Left lung (tissue), 10 donors: ENCODE measurements around the gene LCORL. TPM values are rescaled to one million over a fixed set of nuclear protein-coding genes. Genes with fewer than 3 reads are reported as not detected.

Experiments
- ATAC-seq: fragments of 200-7000 bp; cut with Tn5 transposase; one replicate; pipeline ENCODE4 v1.9.1; 2020; ENCODE audit warnings: moderate library complexity
- DNase-seq, 4 donors: peaks; one replicate each; pipeline ENCODE4 v3.0.0-alpha.2; 2013 to 2020
- H3K27ac ChIP-seq, 2 donors: fragments of 200-600 bp; sonication (generic) in 1 of 2; one replicate each; pipeline versions ENCODE4 v1.5.0 to v1.8.0; 2020 to 2021
- H3K27me3 ChIP-seq, 2 donors: fragments of 200-600 bp; sonication (generic) in 1 of 2; one replicate each; pipeline versions ENCODE4 v1.5.0 to v1.8.0; 2020 to 2021
- H3K36me3 ChIP-seq, 2 donors: fragments of 200-600 bp; sonication (generic) in 1 of 2; one replicate each; pipeline versions ENCODE4 v1.5.0 to v1.8.0; 2020 to 2021
- H3K4me1 ChIP-seq, 2 donors: fragments of 200-600 bp; one replicate each; pipeline ENCODE4 v1.8.0; 2021
- H3K4me3 ChIP-seq, 2 donors: fragments of 200-600 bp; sonication (generic) in 1 of 2; one replicate each; pipeline versions ENCODE4 v1.5.0 to v1.8.0; 2020 to 2021; ENCODE audit warnings: mild to moderate bottlenecking in 1 of 2
- H3K9me3 ChIP-seq, 2 donors: fragments of 200-600 bp; sonication (generic) in 1 of 2; one replicate each; pipeline versions ENCODE4 v1.5.0 to v1.8.0; 2020 to 2021
- intact Hi-C, 2 donors: fragments of 100-400 bp; cut with DNase I; formaldehyde crosslinking; loops; one replicate each; pipeline versions ENCODE4 v1.11.2 to v1.14.2; 2022
- polyA plus RNA-seq, 6 donors: library from polyadenylated mRNA; unstranded; fragments of 120-200 nt; gene quantifications; one replicate each; pipeline ENCODE4 v1.2.1, GENCODE V29; 2013; ENCODE audit not compliant: insufficient read length in 6 of 6
- total RNA-seq, 2 donors: library from RNA; stranded (reverse); fragmentation: NEBNext Ultra II Directional; extraction: Animal tissue kit (Norgen Biotek cat#: 25700); gene quantifications; one replicate each; pipeline ENCODE4 v1.2.1, GENCODE V29; 2021
- TF ChIP-seq, protein P1 (sequence below), 2 donors: fragments of 200-600 bp; sonication (generic) in 1 of 2; IDR thresholded peaks; one replicate each; pipeline versions ENCODE4 v1.5.0 to v1.8.0; 2021; ENCODE audit warnings: antibody characterized with exemption in 2 of 2
- donor health status: DM: no; HTN: yes; CAD: no.
- donor health status: DM: no; HTN: no; CAD: no.

Gene LCORL
- total and polyA plus RNA-seq, 8 donors = 12.2 to 20.9 (median 17.5) TPM

DNA sequence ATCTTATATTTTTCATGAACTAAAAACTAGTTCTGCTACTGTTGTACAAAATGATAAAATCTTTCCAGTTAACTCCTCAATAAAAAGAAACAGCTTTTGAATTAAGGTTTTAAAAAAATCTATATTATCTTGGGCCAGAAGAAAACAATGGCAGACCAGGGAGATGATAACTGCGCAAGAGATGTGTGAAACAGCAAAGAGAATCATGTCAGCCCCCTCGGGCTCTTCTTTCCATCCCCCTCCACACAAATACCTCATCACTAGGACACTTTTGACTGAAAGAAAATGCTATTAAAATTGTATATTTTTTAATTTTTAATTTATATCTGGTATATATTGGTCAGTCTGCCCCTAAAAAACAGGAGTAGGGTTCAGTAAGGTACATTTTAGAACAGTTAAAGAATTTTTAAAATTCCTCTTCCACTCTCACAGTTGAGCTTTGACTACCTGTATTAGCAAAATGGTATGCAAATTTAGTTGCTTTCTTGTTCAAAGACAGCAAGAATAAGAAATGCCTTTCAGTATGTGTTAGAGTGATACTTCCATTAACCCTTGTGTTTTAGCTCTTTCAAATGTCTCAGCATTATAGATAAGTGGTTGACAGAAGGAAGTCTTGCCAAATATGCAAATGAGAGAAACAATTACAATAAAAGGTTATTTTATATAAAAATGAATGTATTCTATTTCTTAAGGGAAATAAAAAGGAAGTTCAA lies 36.4 kb upstream of the LCORL start:
- Histone ChIP-seq H3K4me1 (peaks cover 0 to 3% of the 10 kb centered on the region in 2 donors), H3K27ac (no peak overlapping the region), H3K4me3 (peak overlapping the region in 1 of 2 donors; percentile 4), H3K9me3 (peaks cover 0 to 1% of the 10 kb centered on the region in 2 donors), H3K36me3 (no peaks in the 10 kb centered on the region), H3K27me3 (no peaks in the 10 kb centered on the region)
- intact Hi-C loops = no loop called here
- DNase-seq (no peak), ATAC-seq (no peak)
- TF ChIP-seq, protein P1, sequence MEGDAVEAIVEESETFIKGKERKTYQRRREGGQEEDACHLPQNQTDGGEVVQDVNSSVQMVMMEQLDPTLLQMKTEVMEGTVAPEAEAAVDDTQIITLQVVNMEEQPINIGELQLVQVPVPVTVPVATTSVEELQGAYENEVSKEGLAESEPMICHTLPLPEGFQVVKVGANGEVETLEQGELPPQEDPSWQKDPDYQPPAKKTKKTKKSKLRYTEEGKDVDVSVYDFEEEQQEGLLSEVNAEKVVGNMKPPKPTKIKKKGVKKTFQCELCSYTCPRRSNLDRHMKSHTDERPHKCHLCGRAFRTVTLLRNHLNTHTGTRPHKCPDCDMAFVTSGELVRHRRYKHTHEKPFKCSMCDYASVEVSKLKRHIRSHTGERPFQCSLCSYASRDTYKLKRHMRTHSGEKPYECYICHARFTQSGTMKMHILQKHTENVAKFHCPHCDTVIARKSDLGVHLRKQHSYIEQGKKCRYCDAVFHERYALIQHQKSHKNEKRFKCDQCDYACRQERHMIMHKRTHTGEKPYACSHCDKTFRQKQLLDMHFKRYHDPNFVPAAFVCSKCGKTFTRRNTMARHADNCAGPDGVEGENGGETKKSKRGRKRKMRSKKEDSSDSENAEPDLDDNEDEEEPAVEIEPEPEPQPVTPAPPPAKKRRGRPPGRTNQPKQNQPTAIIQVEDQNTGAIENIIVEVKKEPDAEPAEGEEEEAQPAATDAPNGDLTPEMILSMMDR (IDR thresholded peaks at IDR 0.05) = no peak

DNA sequence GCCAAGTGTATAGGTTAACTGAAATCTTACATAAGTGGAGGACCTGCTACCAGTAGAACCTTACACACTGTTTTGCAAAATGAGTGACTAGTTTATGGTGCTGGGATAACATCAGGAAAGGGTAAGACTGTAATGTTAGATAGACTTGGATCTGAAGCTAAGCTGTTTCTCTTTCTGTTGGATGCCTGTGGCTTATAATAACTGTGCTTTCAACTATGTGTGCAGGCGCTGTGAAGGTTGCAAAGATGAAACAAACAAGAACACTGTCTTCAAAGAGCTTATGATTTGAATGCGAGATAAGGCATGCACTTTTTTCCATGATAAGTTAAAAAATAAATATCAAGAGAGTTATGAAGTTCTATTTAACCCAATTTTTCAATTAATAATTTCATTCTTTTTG lies 34.5 kb upstream of the LCORL start:
- Histone ChIP-seq H3K36me3 (no peaks in the 10 kb centered on the region), H3K27me3 (no peaks in the 10 kb centered on the region), H3K9me3 (no peaks in the 10 kb centered on the region), H3K4me3 (no peak overlapping the region), H3K27ac (no peak overlapping the region), H3K4me1 (peaks cover 0 to 3% of the 10 kb centered on the region in 2 donors)
- intact Hi-C loops = no loop called here
- ATAC-seq (no peak), DNase-seq (no peak)
- TF ChIP-seq, protein P1 (IDR thresholded peaks at IDR 0.05) = no peak

DNA sequence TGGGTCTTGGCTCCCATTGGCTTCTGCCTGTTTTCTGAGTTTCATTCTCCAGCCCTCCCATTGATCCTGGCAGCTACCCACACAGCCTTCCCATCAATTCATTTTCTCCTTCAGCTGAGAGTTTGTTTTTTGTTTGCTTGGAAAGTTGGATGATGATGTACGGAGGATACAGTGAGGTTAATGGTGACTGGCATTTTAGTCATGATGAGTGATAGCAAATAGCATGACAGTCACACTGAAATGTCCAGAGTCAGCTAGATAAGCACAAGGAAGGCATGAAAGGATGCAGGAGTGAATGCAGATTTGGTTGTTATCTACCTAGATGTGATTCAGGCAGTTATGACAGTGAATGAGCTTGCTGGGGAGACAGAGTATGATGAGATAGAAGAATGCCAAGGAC lies 30.6 kb upstream of the LCORL start:
- Histone ChIP-seq H3K4me1 (no peaks in the 10 kb centered on the region), H3K27ac (no peak overlapping the region), H3K9me3 (no peaks in the 10 kb centered on the region), H3K27me3 (no peaks in the 10 kb centered on the region), H3K4me3 (no peak overlapping the region), H3K36me3 (no peaks in the 10 kb centered on the region)
- ATAC-seq (no peak), DNase-seq (no peak)
- intact Hi-C loops = no loop called here
- TF ChIP-seq, protein P1 (IDR thresholded peaks at IDR 0.05) = no peak

DNA sequence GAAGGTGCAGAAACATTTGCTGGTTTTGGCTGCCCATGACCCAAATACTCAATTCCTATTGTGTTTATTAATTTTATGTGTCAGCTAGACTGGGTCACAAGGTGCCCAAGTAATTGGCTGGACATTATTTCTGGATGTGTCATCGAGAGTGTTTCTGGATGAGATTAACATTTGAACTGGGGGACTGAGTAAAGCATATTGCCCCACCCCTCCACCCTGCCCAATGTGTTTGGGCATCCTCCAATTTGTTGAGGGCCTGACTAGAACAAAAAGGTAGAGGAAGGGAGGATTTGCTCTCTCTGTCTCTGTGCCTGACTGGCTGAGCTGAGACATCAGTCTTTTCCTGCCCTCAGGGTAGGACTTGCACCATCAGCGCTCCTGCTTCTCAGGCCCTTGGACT lies 29.7 kb upstream of the LCORL start:
- TF ChIP-seq, protein P1 (IDR thresholded peaks at IDR 0.05) = no peak

DNA sequence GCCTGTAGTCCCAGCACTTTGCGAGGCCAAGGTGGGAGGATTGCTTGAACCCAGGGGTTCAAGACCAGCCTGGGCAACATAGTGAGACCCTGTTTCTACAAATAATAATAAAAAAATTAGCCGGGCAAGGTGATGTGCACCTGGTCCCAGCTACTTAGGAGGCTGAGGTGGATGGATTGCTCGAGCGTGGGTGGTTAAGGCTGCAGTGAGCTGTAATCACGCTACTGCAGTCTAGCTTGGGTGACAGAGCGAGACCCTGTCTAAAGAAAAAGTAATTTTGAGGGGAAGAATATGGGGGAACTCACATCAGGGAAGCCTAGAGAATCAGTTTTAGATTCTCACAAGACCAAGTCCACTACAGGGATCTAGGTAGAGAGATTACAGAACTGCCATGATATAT lies 28.9 kb upstream of the LCORL start:
- DNase-seq (no peak), ATAC-seq (no peak)
- H3K27me3 ChIP-seq = no peaks in the 10 kb centered on the region
- intact Hi-C loops = no loop called here
- no peak overlapping the region for H3K4me3 ChIP-seq
- no peaks in the 10 kb centered on the region for H3K9me3 ChIP-seq
- no peak overlapping the region for H3K27ac ChIP-seq
- TF ChIP-seq, protein P1 (IDR thresholded peaks at IDR 0.05) = no peak
- no peaks in the 10 kb centered on the region for H3K4me1 ChIP-seq
- H3K36me3 ChIP-seq = no peaks in the 10 kb centered on the region

More for the DNA sequence above, 29.7 kb upstream of the LCORL start:
- H3K4me3 ChIP-seq = no peak overlapping the region
- no peaks in the 10 kb centered on the region for H3K4me1 ChIP-seq
- intact Hi-C loops = no loop called here
- H3K27ac ChIP-seq = no peak overlapping the region
- no peaks in the 10 kb centered on the region for H3K27me3 ChIP-seq
- DNase-seq = no peak
- ATAC-seq = no peak
- H3K9me3 ChIP-seq = no peaks in the 10 kb centered on the region
- H3K36me3 ChIP-seq = no peaks in the 10 kb centered on the region
